ENCODE results near the gene EPHA1. TPM values are rescaled to one million over a fixed set of nuclear protein-coding genes. Genes with fewer than 3 reads are reported as not detected.
A peak's percentile ranks its signal among the peaks of the same experiment; 100 is the strongest.

Gene EPHA1
- total and polyA plus RNA-seq, 2 donors (not counting 1 experiment from before 2014, with no cell fraction given), result 0.39 to 0.49 TPM

DNA sequence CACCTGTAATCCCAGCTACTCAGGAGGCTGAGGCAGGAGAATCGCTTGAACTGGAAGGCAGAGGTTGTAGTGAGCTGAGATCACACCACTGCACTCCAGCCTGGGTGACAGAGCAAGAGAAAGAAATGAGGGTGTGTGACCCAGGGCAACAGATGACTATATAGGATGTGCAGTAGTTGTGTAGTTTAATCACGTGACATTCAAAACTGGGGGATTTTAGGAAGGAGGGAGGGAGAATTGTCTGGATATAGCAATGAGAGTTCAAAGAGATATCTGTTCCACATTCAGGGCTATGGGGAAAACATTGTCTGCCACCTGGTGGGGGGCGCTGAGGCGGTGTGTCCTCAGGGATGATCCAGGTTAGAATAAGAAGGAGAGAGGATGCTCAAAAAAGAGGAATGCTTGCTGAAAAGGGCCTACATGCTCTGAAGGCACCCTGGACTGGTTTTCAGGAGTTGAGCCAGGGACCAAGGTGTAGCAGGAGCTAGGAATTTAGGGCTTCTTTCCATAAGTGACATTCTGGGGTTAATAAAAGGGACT, 35.3 kb downstream of the EPHA1 start:
- Histone ChIP-seq H3K4me1 (ENCODE audit: control insufficient read depth in 2 of 2, insufficient read depth in 2 of 2, low read length in 2 of 2) (peaks cover 22 to 28% of the 10 kb centered on the region in 2 donors), H3K4me2 (replicated peaks; ENCODE audit: low read depth, low read length, poor library complexity, severe bottlenecking) (no peak overlapping the region), H3K9me3 (ENCODE audit: control extremely low read depth in 1 of 3, control insufficient read depth in 2 of 3, insufficient read depth in 1 of 3, low read length in 2 of 3) (no peaks in the 10 kb centered on the region), H3K79me2 (ENCODE audit: control insufficient read depth, insufficient read depth, low read length) (no peaks in the 10 kb centered on the region), H3K4me3 (ENCODE audit: control extremely low read depth in 1 of 5, extremely low read depth in 1 of 5, insufficient read depth in 1 of 5, low read depth in 2 of 5, low read length in 4 of 5) (no peak overlapping the region), H3K27me3 (replicated peaks in 1 of 4; ENCODE audit: control extremely low read depth in 1 of 4, control insufficient read depth in 3 of 4, insufficient read depth in 4 of 4, low read length in 3 of 4) (peaks cover 0 to under 1% (median 0%) of the 10 kb centered on the region in 4 experiments), H3K27ac (ENCODE audit: low read length in 2 of 2) (no peak overlapping the region), H3K9ac (ENCODE audit: low read length) (no peak overlapping the region), H4K20me1 (ENCODE audit: control insufficient read depth, insufficient read depth, low read length, poor library complexity, severe bottlenecking) (no peaks in the 10 kb centered on the region), H2AFZ (ENCODE audit: insufficient read depth, low read depth, low read length, poor library complexity, severe bottlenecking) (no peak overlapping the region), H3K36me3 (replicated peaks in 1 of 2; ENCODE audit: control extremely low read depth in 1 of 2, control insufficient read depth in 1 of 2, extremely low read depth in 1 of 2, insufficient read depth in 2 of 2, low read length in 1 of 2) (no peaks in the 10 kb centered on the region)
- ChIA-PET CTCF (interaction anchor here (4.4 kb wide), 1 partner anchor 133 kb away, joined by 19 read pairs; no protein-coding TSS in a partner anchor), POLR2A (no interaction called here)
- TF ChIP-seq, protein P1, sequence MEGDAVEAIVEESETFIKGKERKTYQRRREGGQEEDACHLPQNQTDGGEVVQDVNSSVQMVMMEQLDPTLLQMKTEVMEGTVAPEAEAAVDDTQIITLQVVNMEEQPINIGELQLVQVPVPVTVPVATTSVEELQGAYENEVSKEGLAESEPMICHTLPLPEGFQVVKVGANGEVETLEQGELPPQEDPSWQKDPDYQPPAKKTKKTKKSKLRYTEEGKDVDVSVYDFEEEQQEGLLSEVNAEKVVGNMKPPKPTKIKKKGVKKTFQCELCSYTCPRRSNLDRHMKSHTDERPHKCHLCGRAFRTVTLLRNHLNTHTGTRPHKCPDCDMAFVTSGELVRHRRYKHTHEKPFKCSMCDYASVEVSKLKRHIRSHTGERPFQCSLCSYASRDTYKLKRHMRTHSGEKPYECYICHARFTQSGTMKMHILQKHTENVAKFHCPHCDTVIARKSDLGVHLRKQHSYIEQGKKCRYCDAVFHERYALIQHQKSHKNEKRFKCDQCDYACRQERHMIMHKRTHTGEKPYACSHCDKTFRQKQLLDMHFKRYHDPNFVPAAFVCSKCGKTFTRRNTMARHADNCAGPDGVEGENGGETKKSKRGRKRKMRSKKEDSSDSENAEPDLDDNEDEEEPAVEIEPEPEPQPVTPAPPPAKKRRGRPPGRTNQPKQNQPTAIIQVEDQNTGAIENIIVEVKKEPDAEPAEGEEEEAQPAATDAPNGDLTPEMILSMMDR (IDR thresholded peaks at IDR 0.05), result no peak
- TF ChIP-seq EZH2 (IDR thresholded peaks at IDR 0.05; ENCODE audit: borderline replicate concordance, insufficient read depth, low read depth, low read length, poor library complexity, severe bottlenecking), result no peak
- WGBS (ENCODE audit: insufficient coverage), result 95% methylated on average over 4 of the region's 4 CpGs
- H3K4me1 Mint-ChIP-seq, result peaks cover 31% of the 10 kb centered on the region
- peak overlapping the region; percentile 42 for H3K27ac Mint-ChIP-seq
- no peak for DNase-seq
- intact Hi-C loops (cut with micrococcal nuclease), result loop anchor here (10.0 kb wide), 1 partner anchor 49 kb away; no protein-coding TSS in a partner anchor
- no peak for ATAC-seq (ENCODE audit: low read depth)
- peaks cover 6% of the 10 kb centered on the region for H3K27me3 Mint-ChIP-seq
- no peaks in the 10 kb centered on the region for H3K9me3 Mint-ChIP-seq (ENCODE audit: insufficient read depth)
- no peak overlapping the region for H3K4me3 Mint-ChIP-seq

DNA sequence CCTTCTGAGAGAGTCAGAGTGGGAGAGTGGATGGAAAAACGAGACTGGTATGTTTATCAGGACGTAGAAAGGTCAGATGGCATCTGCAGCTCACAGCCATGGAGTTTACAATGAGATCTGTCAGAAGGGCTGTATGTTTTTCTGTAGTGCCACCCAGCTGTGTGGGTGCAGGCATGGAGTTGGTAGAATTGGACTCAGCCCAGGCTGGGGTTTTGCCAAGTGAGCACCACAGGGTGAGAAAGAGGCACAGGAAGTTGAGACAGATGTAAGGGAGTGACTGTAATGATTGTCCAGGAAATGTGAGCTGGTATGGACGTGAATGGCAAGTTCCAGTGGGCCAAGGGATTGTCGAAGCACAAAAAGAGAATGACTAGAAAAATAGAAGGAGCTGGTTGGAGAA, 36.6 kb downstream of the EPHA1 start:
- intact Hi-C loops (cut with micrococcal nuclease), result loop anchor here (10.0 kb wide), 1 partner anchor 47 kb away; no protein-coding TSS in a partner anchor
- H3K4me1 Mint-ChIP-seq, result peaks cover 31% of the 10 kb centered on the region

More for the DNA sequence above, 36.6 kb downstream of the EPHA1 start:
- TF ChIP-seq EZH2 (IDR thresholded peaks at IDR 0.05; ENCODE audit: borderline replicate concordance, insufficient read depth, low read depth, low read length, poor library complexity, severe bottlenecking), result no peak
- TF ChIP-seq, protein P1 (IDR thresholded peaks at IDR 0.05), result no peak
- H3K9ac ChIP-seq (ENCODE audit: low read length), result no peak overlapping the region
- ATAC-seq (ENCODE audit: low read depth) (no peak), DNase-seq (no peak)
- H3K4me3 Mint-ChIP-seq, result no peak overlapping the region
- H3K9me3 ChIP-seq (ENCODE audit: control extremely low read depth in 1 of 3, control insufficient read depth in 2 of 3, insufficient read depth in 1 of 3, low read length in 2 of 3), result no peaks in the 10 kb centered on the region
- 37% methylated on average over 4 of the region's 4 CpGs for WGBS (ENCODE audit: insufficient coverage)
- H3K27ac Mint-ChIP-seq, result peak overlapping the region; percentile 54
- H3K27me3 Mint-ChIP-seq, result peaks cover 16% of the 10 kb centered on the region
- no peaks in the 10 kb centered on the region for H3K36me3 ChIP-seq (replicated peaks in 1 of 2; ENCODE audit: control extremely low read depth in 1 of 2, control insufficient read depth in 1 of 2, extremely low read depth in 1 of 2, insufficient read depth in 2 of 2, low read length in 1 of 2)
- H4K20me1 ChIP-seq (ENCODE audit: control insufficient read depth, insufficient read depth, low read length, poor library complexity, severe bottlenecking), result no peaks in the 10 kb centered on the region
- H3K4me1 ChIP-seq (ENCODE audit: control insufficient read depth in 2 of 2, insufficient read depth in 2 of 2, low read length in 2 of 2), result peaks cover 22 to 28% of the 10 kb centered on the region in 2 donors
- no peaks in the 10 kb centered on the region for H3K79me2 ChIP-seq (ENCODE audit: control insufficient read depth, insufficient read depth, low read length)
- CTCF ChIA-PET, result interaction anchor here (0.8 to 4.4 kb wide), 2 partner anchors 8 to 132 kb away, joined by 3 to 19 read pairs; no protein-coding TSS in a partner anchor
- H3K4me3 ChIP-seq (ENCODE audit: control extremely low read depth in 1 of 5, extremely low read depth in 1 of 5, insufficient read depth in 1 of 5, low read depth in 2 of 5, low read length in 4 of 5), result no peak overlapping the region
- no peaks in the 10 kb centered on the region for H3K9me3 Mint-ChIP-seq (ENCODE audit: insufficient read depth)
- H3K27ac ChIP-seq (ENCODE audit: low read length in 2 of 2), result no peak overlapping the region
- POLR2A ChIA-PET, result no interaction called here
- H3K4me2 ChIP-seq (replicated peaks; ENCODE audit: low read depth, low read length, poor library complexity, severe bottlenecking), result no peak overlapping the region
- peaks cover 0 to 10% (median under 1%) of the 10 kb centered on the region in 4 experiments for H3K27me3 ChIP-seq (replicated peaks in 1 of 4; ENCODE audit: control extremely low read depth in 1 of 4, control insufficient read depth in 3 of 4, insufficient read depth in 4 of 4, low read length in 3 of 4)
- no peak overlapping the region for H2AFZ ChIP-seq (ENCODE audit: insufficient read depth, low read depth, low read length, poor library complexity, severe bottlenecking)
